Measurements from ENCODE around the gene MCM6.

DNA sequence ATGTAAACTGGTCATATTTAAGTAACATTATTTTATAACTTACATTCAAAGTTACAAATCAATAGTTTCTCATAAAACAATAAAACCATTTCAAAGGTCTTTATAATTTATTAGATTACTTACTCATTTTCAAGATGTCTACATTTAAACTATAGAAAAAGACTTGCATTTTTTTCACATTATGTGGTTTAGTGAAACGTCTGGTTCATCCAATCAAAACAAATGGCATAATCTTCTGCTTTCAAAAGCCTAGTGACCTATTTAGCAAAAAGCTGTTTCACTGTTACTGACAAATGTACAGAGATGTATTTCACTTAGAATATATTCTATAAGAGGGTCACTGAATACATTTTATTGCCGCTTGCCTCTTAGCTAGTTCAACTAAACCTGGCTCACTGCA lies 49.3 kb upstream of the MCM6 start:
- TF ChIP-seq, protein P1, sequence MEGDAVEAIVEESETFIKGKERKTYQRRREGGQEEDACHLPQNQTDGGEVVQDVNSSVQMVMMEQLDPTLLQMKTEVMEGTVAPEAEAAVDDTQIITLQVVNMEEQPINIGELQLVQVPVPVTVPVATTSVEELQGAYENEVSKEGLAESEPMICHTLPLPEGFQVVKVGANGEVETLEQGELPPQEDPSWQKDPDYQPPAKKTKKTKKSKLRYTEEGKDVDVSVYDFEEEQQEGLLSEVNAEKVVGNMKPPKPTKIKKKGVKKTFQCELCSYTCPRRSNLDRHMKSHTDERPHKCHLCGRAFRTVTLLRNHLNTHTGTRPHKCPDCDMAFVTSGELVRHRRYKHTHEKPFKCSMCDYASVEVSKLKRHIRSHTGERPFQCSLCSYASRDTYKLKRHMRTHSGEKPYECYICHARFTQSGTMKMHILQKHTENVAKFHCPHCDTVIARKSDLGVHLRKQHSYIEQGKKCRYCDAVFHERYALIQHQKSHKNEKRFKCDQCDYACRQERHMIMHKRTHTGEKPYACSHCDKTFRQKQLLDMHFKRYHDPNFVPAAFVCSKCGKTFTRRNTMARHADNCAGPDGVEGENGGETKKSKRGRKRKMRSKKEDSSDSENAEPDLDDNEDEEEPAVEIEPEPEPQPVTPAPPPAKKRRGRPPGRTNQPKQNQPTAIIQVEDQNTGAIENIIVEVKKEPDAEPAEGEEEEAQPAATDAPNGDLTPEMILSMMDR (IDR thresholded peaks at IDR 0.05), result no peak
- no peak for TF ChIP-seq POLR2A (IDR thresholded peaks at IDR 0.05)
